Activated B cell treated with CpG ODN at 0.5 μM for 24 hours (primary cell): ENCODE results near the gene LRRC45. TPM values are rescaled to one million over a fixed set of nuclear protein-coding genes. Genes with fewer than 3 reads are reported as not detected.

Experiments
- ATAC-seq: fragments of 200-7000 bp; cut with Tn5 transposase; one replicate; pipeline ENCODE4 v1.10.0; 2021; ENCODE audit warnings: low read depth, mild to moderate bottlenecking, moderate library complexity
- CTCF ChIA-PET: fragments of 350-600 bp; sonication (Branson Sonifier 250); formaldehyde crosslinking; loops from one replicate; lab custom pipeline; 2021; ENCODE audit warnings: antibody characterized with exemption; lab: Charles Lee
- POLR2A ChIA-PET: fragments of 350-600 bp; sonication (Branson Sonifier 250); formaldehyde crosslinking; loops from one replicate; lab custom pipeline; 2021; ENCODE audit warnings: antibody characterized with exemption; lab: Charles Lee
- DNase-seq: peaks from one replicate; pipeline ENCODE4 v3.0.0; 2022
- H3K27ac Mint-ChIP-seq: one replicate; pipeline ENCODE4 v1.8.0; 2020; ENCODE audit warnings: mixed read lengths
- H3K27me3 Mint-ChIP-seq: one replicate; pipeline ENCODE4 v1.8.0; 2021; ENCODE audit warnings: mixed read lengths
- H3K36me3 Mint-ChIP-seq: one replicate; pipeline ENCODE4 v1.8.0; 2021; ENCODE audit warnings: low read depth, mixed read lengths
- H3K4me1 Mint-ChIP-seq: one replicate; pipeline ENCODE4 v1.8.0; 2021; ENCODE audit warnings: mixed read lengths
- H3K4me3 Mint-ChIP-seq: one replicate; pipeline ENCODE4 v1.8.0; 2020; ENCODE audit warnings: mild to moderate bottlenecking, mixed read lengths
- H3K9me3 Mint-ChIP-seq: one replicate; pipeline ENCODE4 v1.8.0; 2020; ENCODE audit warnings: mixed read lengths
- intact Hi-C: fragments of 100-400 bp; cut with micrococcal nuclease; formaldehyde crosslinking; loops from one replicate; pipeline ENCODE4 v1.15.1; 2024
- total RNA-seq: library from RNA; stranded (reverse); gene quantifications from 2 replicates; pipeline ENCODE4 v1.2.3, GENCODE V29; 2022
- TF ChIP-seq, protein P1 (sequence below): fragments of 200-600 bp; IDR thresholded peaks from one replicate; pipeline ENCODE4 v1.8.0; 2022; ENCODE audit warnings: antibody characterized with exemption, mild to moderate bottlenecking

The LRRC45 gene
- total RNA-seq, 1 donor from 2014 or later = 10.6 TPM

- Mint-ChIP-seq H3K27ac (no peak overlapping the region), H3K9me3 (no peaks in the 10 kb centered on the region), H3K4me3 (no peak overlapping the region), H3K4me1 (no peaks in the 10 kb centered on the region), H3K27me3 (no peaks in the 10 kb centered on the region), H3K36me3 (peaks cover 17% of the 10 kb centered on the region)
- TF ChIP-seq, protein P1, sequence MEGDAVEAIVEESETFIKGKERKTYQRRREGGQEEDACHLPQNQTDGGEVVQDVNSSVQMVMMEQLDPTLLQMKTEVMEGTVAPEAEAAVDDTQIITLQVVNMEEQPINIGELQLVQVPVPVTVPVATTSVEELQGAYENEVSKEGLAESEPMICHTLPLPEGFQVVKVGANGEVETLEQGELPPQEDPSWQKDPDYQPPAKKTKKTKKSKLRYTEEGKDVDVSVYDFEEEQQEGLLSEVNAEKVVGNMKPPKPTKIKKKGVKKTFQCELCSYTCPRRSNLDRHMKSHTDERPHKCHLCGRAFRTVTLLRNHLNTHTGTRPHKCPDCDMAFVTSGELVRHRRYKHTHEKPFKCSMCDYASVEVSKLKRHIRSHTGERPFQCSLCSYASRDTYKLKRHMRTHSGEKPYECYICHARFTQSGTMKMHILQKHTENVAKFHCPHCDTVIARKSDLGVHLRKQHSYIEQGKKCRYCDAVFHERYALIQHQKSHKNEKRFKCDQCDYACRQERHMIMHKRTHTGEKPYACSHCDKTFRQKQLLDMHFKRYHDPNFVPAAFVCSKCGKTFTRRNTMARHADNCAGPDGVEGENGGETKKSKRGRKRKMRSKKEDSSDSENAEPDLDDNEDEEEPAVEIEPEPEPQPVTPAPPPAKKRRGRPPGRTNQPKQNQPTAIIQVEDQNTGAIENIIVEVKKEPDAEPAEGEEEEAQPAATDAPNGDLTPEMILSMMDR = no peak
- no peak for DNase-seq
- intact Hi-C loops = no loop called here
- ATAC-seq = no peak
- CTCF ChIA-PET = no interaction called here
- POLR2A ChIA-PET = no interaction called here
These were observed 28.3 kb upstream of the LRRC45 start for GRCh38 chr17:81994593-81995462.

DNA sequence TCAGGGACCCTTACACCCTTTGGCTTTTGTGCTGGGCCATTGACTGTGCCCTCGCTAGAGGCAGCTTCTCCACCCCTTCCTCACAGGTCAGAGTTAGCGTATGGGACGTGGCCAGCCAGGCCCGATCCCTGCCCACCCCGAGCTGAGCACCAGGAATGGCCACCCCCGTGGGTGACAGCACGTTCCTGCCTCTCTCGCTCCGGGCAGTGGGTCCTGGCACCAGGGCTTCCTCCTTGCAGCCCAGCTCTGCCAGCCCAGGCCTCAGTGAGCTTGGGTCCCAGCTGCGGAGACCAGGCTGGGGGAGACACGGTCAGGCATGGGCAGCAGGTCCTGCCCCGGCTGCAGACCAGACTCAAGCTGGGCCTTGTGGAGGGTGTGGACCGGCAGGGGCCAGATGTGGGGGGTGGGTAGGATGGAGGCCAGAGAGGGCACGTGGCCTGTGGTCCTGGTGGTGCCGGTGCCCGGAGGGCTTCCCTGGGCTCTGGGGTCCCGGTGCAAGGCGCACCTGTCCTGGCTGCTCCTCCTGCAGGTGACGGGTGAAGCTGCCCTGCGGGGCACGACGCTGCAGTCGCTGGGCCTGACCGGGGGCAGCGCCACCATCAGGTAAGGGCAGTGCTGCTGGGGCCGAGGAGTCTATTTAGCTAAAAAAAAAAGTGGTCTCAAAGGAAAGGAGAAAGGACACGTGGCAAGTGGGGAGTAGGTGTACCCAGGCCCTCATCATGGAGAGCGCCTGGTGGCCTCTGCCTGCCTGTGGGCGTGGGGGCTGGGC lies 27.5 kb upstream of the LRRC45 start:
- H3K9me3 Mint-ChIP-seq = no peaks in the 10 kb centered on the region
- no peak for ATAC-seq
- POLR2A ChIA-PET = interaction anchor here (1.0 kb wide), 1 partner anchor 28 kb away, joined by 3 read pairs; no protein-coding TSS in a partner anchor

GRCh38 chr17:81996232-81996756 lies 26.8 kb upstream of the LRRC45 start:
- ATAC-seq (no peak), DNase-seq (no peak)
- Mint-ChIP-seq H3K9me3 (no peaks in the 10 kb centered on the region), H3K27me3 (no peaks in the 10 kb centered on the region), H3K36me3 (peaks cover 11% of the 10 kb centered on the region), H3K4me3 (no peak overlapping the region), H3K27ac (no peak overlapping the region), H3K4me1 (no peaks in the 10 kb centered on the region)
- TF ChIP-seq, protein P1 = no peak
- CTCF ChIA-PET = interaction anchor here (1.1 kb wide), 1 partner anchor 37 kb away, joined by 4 read pairs; no protein-coding TSS in a partner anchor
- POLR2A ChIA-PET = interaction anchor here (1.0 kb wide), 1 partner anchor 29 kb away, joined by 3 read pairs; no protein-coding TSS in a partner anchor
- intact Hi-C loops = no loop called here

More for the DNA sequence above, 27.5 kb upstream of the LRRC45 start:
- no peak overlapping the region for H3K4me3 Mint-ChIP-seq
- CTCF ChIA-PET = interaction anchor here (1.1 kb wide), 1 partner anchor 36 kb away, joined by 4 read pairs; no protein-coding TSS in a partner anchor
- DNase-seq = no peak
- no peaks in the 10 kb centered on the region for H3K4me1 Mint-ChIP-seq
- intact Hi-C loops = no loop called here
- peaks cover 14% of the 10 kb centered on the region for H3K36me3 Mint-ChIP-seq
- TF ChIP-seq, protein P1 = no peak
- H3K27me3 Mint-ChIP-seq = no peaks in the 10 kb centered on the region
- H3K27ac Mint-ChIP-seq = no peak overlapping the region

DNA sequence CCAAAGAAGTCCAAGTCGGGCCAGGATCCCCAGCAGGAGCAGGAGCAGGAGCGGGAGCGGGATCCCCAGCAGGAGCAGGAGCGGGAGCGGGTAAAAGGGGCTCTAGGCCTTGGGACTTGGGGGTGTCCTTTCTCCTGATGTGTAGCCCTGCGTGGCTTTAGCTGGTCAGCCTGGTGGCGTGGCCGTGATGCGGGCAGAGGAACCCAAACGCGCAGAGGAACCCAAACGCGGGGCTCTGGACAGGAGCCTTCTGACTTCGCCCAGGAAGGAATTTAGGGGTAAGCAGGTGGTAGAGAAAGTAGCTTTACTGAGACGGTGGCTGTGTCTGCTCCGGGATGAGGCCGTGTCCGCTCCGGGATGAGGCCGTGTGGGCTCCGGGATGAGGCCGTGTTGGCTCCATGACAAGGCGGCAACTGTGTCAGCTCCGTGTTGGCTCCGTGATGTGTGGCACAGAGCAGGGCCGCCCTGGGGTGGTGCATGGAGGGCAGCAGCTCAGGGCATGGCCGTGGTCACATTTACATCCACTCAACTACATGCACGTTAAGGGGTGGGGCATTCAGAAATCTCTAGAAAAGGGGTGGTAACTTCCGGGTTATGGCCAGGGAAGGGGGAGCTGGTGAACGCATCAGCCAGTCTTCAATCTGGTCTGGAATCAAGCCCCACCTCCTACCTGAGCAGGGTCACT lies 26.2 kb upstream of the LRRC45 start:
- H3K36me3 Mint-ChIP-seq = peaks cover 11% of the 10 kb centered on the region
- intact Hi-C loops = no loop called here
- no peak overlapping the region for H3K4me3 Mint-ChIP-seq
- H3K27ac Mint-ChIP-seq = no peak overlapping the region
- H3K9me3 Mint-ChIP-seq = no peaks in the 10 kb centered on the region
- H3K4me1 Mint-ChIP-seq = no peaks in the 10 kb centered on the region
- CTCF ChIA-PET = interaction anchor here (1.1 kb wide), 1 partner anchor 37 kb away, joined by 4 read pairs; no protein-coding TSS in a partner anchor
- POLR2A ChIA-PET = interaction anchor here (0.5 to 0.9 kb wide), 2 partner anchors 22 to 23 kb away, joined by 3 to 6 read pairs; no protein-coding TSS in a partner anchor
- ATAC-seq (no peak), DNase-seq (no peak)
- TF ChIP-seq, protein P1 = no peak
- no peaks in the 10 kb centered on the region for H3K27me3 Mint-ChIP-seq
